Psoas muscle (tissue), 8 donors: ENCODE measurements around the gene SPRED2. TPM values are rescaled to one million over a fixed set of nuclear protein-coding genes. Genes with fewer than 3 reads are reported as not detected.

Experiments used
- ATAC-seq, 4 donors: fragments of 200-7000 bp; cut with Tn5 transposase; one replicate each; pipeline ENCODE4 v1.9.1; 2020; ENCODE audit warnings: moderate library complexity in 3 of 4, mild to moderate bottlenecking in 2 of 4
- DNase-seq, 2 donors: peaks; one replicate each; pipeline ENCODE4 v3.0.0-alpha.2; 2020
- H3K27ac ChIP-seq: fragments of 200-600 bp; one replicate; pipeline ENCODE4 v1.8.0; 2022
- H3K27me3 ChIP-seq, 3 donors: fragments of 200-600 bp in 1 of 3; one replicate each; pipeline versions ENCODE4 v1.6.1 to v1.8.0; 2013 to 2022; ENCODE audit warnings: low read length in 2 of 3, mild to moderate bottlenecking in 2 of 3, moderate library complexity in 1 of 3; ENCODE audit not compliant: insufficient read depth in 3 of 3
- H3K36me3 ChIP-seq, 2 donors: fragments of 200-600 bp in 1 of 2; one replicate each; pipeline versions ENCODE4 v1.6.1 to v1.8.0; 2013 to 2022; ENCODE audit warnings: low read depth in 1 of 2, mild to moderate bottlenecking in 1 of 2, moderate library complexity in 1 of 2; ENCODE audit not compliant: insufficient read depth in 1 of 2
- H3K4me1 ChIP-seq: fragments of 200-600 bp; one replicate; pipeline ENCODE4 v1.8.0; 2022
- H3K4me3 ChIP-seq: fragments of 200-600 bp; one replicate; pipeline ENCODE4 v1.8.0; 2022; ENCODE audit warnings: mild to moderate bottlenecking
- H3K9me3 ChIP-seq: fragments of 200-600 bp; one replicate; pipeline ENCODE4 v1.8.0; 2022
- WGBS, 3 donors: extraction: QIAGEN DNeasy Blood & Tissue Kit; methylation state at CpG; one replicate each; pipeline versions ENCODE4 v1.1.6 to v1.1.7; 2013; 5-methylcytosine and 5-hydroxymethylcytosine counted together
- intact Hi-C, 2 donors: fragments of 100-400 bp; cut with DNase I; formaldehyde crosslinking; loops; one replicate each; pipeline versions ENCODE4 v1.11.0 to v1.14.2; 2022
- polyA plus RNA-seq, 3 donors: library from polyadenylated mRNA; stranded (reverse); fragments of 200-250 nt; gene quantifications; one replicate each; pipeline ENCODE4 v1.2.3, GENCODE V29; 2013
- total RNA-seq, 4 donors: library from RNA; stranded (reverse); fragmentation: NEBNext Ultra II Directional in 2 of 4; extraction: Animal tissue kit (Norgen Biotek cat#: 25700) in 2 of 4; gene quantifications; one replicate each; pipeline versions ENCODE4 v1.2.1 to v1.2.4, GENCODE V29; 2021 to 2023
- TF ChIP-seq, protein P1 (sequence below): fragments of 200-600 bp; IDR thresholded peaks from one replicate; pipeline ENCODE4 v1.8.0; 2022; ENCODE audit warnings: antibody characterized with exemption
- donor health status: healthy with polysubstance abuse.
- donor health status: DM: no; HTN: no; CAD: no; lungs with moderate emphysema.
- donor health status: Bipolar disorder and iron deficiency.
- donor health status: healthy.
- donor health status: DM: yes; HTN: yes; CAD: no.
- donor health status: DM: no; HTN: no; CAD: no.
- donor health status: DM: no; HTN: no; CAD: no.
- donor health status: DM: yes; HTN: yes; CAD: no.

Gene SPRED2
- total and polyA plus RNA-seq, 7 donors = 3.8 to 16.9 (median 8.5) TPM

DNA sequence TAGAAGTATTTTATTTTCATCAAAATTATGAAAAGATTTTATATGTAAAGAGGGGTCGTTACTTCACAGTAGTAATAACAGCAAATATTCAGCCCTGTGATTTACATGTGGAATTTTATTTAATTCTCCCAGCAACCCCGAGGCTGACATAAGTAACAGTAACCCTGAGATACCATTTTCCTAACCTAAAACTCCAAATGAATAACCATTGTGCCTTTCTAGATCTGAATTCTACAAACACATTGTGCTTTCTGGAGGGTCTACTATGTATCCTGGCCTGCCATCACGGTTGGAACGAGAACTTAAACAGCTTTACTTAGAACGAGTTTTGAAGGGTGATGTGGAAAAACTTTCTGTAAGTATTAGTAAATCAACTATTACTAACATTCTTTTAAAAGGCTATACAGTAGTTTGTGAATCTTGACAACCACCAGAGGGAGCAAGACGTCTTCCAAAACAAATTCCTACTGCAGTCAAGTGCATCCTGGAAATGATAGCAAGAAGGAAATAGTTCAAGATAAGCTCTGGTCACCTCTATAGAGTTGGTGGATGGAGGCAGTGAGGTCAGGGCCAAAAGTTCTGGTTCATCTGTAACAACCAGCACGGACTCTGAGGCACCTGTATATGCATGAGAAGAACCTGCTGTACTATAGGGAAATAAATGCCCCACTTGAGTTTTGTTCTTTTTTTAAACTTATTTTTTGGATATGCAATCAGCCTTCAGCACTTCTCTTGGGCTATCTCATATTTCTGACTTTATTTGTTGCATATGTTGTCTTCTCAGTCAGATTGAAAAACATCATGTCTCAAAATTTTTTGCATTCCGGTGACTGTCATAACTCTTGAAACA, 167.4 kb downstream of the SPRED2 start:
- Histone ChIP-seq H3K9me3 (no peaks in the 10 kb centered on the region), H3K4me3 (no peak overlapping the region), H3K36me3 (peaks cover 3 to 69% of the 10 kb centered on the region in 2 donors), H3K27ac (no peak overlapping the region), H3K27me3 (no peaks in the 10 kb centered on the region), H3K4me1 (peaks cover 4% of the 10 kb centered on the region)
- WGBS, 3 donors = 43 to 47% (median 47%) methylated on average over 8 of the region's 8 CpGs
- ATAC-seq = peak; percentile 49 to 80 (median 70)
- intact Hi-C loops = loop anchor here (1.0 to 5.0 kb wide), 3 partner anchors 287 to 307 kb away; no protein-coding TSS in a partner anchor
- DNase-seq = no peak
- TF ChIP-seq, protein P1, sequence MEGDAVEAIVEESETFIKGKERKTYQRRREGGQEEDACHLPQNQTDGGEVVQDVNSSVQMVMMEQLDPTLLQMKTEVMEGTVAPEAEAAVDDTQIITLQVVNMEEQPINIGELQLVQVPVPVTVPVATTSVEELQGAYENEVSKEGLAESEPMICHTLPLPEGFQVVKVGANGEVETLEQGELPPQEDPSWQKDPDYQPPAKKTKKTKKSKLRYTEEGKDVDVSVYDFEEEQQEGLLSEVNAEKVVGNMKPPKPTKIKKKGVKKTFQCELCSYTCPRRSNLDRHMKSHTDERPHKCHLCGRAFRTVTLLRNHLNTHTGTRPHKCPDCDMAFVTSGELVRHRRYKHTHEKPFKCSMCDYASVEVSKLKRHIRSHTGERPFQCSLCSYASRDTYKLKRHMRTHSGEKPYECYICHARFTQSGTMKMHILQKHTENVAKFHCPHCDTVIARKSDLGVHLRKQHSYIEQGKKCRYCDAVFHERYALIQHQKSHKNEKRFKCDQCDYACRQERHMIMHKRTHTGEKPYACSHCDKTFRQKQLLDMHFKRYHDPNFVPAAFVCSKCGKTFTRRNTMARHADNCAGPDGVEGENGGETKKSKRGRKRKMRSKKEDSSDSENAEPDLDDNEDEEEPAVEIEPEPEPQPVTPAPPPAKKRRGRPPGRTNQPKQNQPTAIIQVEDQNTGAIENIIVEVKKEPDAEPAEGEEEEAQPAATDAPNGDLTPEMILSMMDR = peak; percentile 73

DNA sequence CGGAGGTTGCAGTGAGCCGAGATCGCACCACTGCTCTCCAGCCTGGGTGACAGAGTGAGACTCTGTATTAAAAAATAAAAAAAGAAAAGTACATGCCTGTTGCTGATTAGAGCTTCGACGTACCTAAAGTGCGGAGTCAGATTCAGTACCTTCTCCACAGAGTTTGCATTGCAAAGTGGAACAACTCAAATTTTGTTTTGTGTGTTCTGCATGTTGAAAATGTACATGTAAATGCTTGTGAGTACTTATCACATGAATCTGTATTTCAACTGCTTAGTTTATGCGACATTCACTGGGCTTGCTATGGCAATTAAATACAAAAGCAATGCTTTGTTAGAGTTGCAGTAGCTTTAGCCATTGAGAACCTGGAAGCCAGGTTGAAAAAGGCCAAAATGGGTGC, 168.4 kb downstream of the SPRED2 start:
- peaks cover 4% of the 10 kb centered on the region for H3K4me1 ChIP-seq
- no peaks in the 10 kb centered on the region for H3K9me3 ChIP-seq
- H3K36me3 ChIP-seq = peaks cover 3 to 64% of the 10 kb centered on the region in 2 donors
- TF ChIP-seq, protein P1 = no peak
- intact Hi-C loops = no loop called here
- ATAC-seq = no peak
- no peaks in the 10 kb centered on the region for H3K27me3 ChIP-seq
- 82 to 95% (median 93%) methylated on average over 7 of the region's 7 CpGs for WGBS, 3 donors
- DNase-seq = no peak
- H3K27ac ChIP-seq = no peak overlapping the region
- H3K4me3 ChIP-seq = no peak overlapping the region

DNA sequence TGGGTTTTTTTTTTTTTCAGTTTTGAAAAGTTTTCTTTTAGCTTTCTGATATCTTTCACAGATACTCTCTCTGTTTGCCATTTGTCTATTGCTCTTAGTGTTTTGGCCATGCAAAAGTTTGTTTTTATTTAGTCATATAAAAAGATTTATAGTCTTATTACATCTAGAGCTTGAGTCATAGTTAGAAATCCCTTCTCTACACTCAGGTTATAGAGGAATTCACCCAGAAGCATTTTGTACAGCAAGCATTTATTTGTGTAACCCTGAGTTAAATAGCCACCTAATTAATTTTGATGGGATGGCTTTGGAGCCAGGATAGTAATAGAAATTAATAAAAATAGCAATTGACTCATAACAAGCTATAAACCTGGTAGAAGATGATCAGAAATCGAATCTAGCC, 169.1 kb downstream of the SPRED2 start:
- no peak for DNase-seq
- Histone ChIP-seq H3K36me3 (peaks cover 3 to 58% of the 10 kb centered on the region in 2 donors), H3K27me3 (no peaks in the 10 kb centered on the region), H3K9me3 (no peaks in the 10 kb centered on the region), H3K4me1 (peaks cover 4% of the 10 kb centered on the region), H3K27ac (no peak overlapping the region), H3K4me3 (no peak overlapping the region)
- no peak for ATAC-seq
- intact Hi-C loops = no loop called here
- TF ChIP-seq, protein P1 = no peak
- 90 to 97% (median 91%) methylated on average over 1 of the region's 1 CpG for WGBS, 3 donors

DNA sequence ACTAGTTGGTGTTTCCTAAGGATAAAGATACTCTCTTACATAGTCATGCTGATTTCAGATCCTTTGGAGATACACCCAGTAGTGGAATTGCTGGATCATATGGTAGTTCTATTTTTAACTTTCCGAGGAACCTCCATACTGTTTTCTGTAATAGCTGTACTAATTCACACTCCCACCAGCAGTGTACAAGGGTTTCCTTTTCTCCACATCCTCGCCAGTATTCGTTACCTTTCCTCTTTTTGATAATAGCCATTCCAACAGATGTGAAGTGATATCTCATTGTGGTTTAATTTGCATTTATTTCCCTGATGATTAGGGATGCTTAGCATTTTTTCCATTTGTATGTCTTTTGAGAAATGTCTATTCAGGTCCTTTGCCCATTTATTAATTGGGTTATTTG, 170.7 kb downstream of the SPRED2 start:
- Histone ChIP-seq H3K36me3 (peaks cover 3 to 45% of the 10 kb centered on the region in 2 donors), H3K9me3 (no peaks in the 10 kb centered on the region), H3K27me3 (no peaks in the 10 kb centered on the region), H3K4me1 (peaks cover 4% of the 10 kb centered on the region), H3K4me3 (no peak overlapping the region), H3K27ac (no peak overlapping the region)
- DNase-seq (no peak), ATAC-seq (peak in 2 of 4 donors; percentile 51 to 52)
- intact Hi-C loops = no loop called here
- 62 to 80% (median 65%) methylated on average over 3 of the region's 3 CpGs for WGBS, 3 donors
- TF ChIP-seq, protein P1 = no peak

Other genes with a start within 250 kb of the SPRED2 start
- 10 to 100 TPM; 72.0 to 99.0 (median 88.8) TPM for gene ACTR2, start 204.8 kb downstream of the SPRED2 start, total RNA-seq
- 10 to 100 TPM; 38.9 to 92.8 (median 65.7) TPM for gene ACTR2, start 204.8 kb downstream of the SPRED2 start, polyA plus RNA-seq